Pancreas (tissue), 10 donors: ENCODE measurements around the gene GAB2. TPM values are rescaled to one million over a fixed set of nuclear protein-coding genes. Genes with fewer than 3 reads are reported as not detected.
A peak's percentile ranks its signal among the peaks of the same experiment; 100 is the strongest.

Experiments
- ATAC-seq, 4 donors: fragments of 200-7000 bp; cut with Tn5 transposase; one replicate each; pipeline versions ENCODE4 v1.8.0 to v1.9.1; 2020; ENCODE audit warnings: mild to moderate bottlenecking in 4 of 4, moderate library complexity in 4 of 4
- DNase-seq, 6 donors: peaks; one replicate each; pipeline ENCODE4 v3.0.0-alpha.2; 2020
- FAIRE-seq: peaks from 2 replicates; lab custom pipeline; 2012; peaks lifted over from hg19 to GRCh38; lab: Jason Lieb, UNC
- H3K27ac ChIP-seq, 4 donors: fragments of 200-600 bp; sonication (generic); 1 replicate in 3 of 4; 2 replicates in 1 of 4; pipeline versions ENCODE4 v1.5.0 to v1.8.0; 2020
- H3K27me3 ChIP-seq, 4 donors: fragments of 200-600 bp; one replicate each; pipeline ENCODE4 v1.8.0; 2021
- H3K36me3 ChIP-seq, 3 donors: fragments of 200-600 bp; sonication (generic) in 1 of 3; one replicate each; pipeline versions ENCODE4 v1.5.0 to v1.8.0; 2020 to 2021
- H3K4me1 ChIP-seq, 3 donors: fragments of 200-600 bp; one replicate each; pipeline ENCODE4 v1.8.0; 2021
- H3K4me3 ChIP-seq, 4 donors: fragments of 200-600 bp; sonication (generic) in 2 of 4; one replicate each; pipeline versions ENCODE4 v1.5.0 to v1.8.0; 2020 to 2021
- H3K9me3 ChIP-seq, 4 donors: fragments of 200-600 bp; one replicate each; pipeline ENCODE4 v1.8.0; 2021
- WGBS, 2 donors: extraction: QIAGEN DNeasy Blood & Tissue Kit; methylation state at CpG; one replicate each; pipeline ENCODE4 v1.1.7; 2013; 5-methylcytosine and 5-hydroxymethylcytosine counted together
- intact Hi-C, 3 donors: fragments of 100-400 bp; cut with DNase I; formaldehyde crosslinking; loops; one replicate each; pipeline versions ENCODE4 v1.11.1 to v1.14.2; 2022
- polyA plus RNA-seq, 2 donors: library from polyadenylated mRNA; stranded (reverse); fragments of 200-250 nt; gene quantifications; one replicate each; pipeline ENCODE4 v1.2.3, GENCODE V29; 2013
- total RNA-seq, 6 donors: library from RNA; stranded (reverse); fragmentation: NEBNext Ultra II Directional in 4 of 6; extraction: Animal tissue kit (Norgen Biotek cat#: 25700) in 4 of 6; gene quantifications; one replicate each; pipeline versions ENCODE4 v1.2.1 to v1.2.4, GENCODE V29; 2021 to 2023
- TF ChIP-seq, protein P1 (sequence below), 4 donors: fragments of 200-600 bp; sonication (generic) in 3 of 4; IDR thresholded peaks; one replicate each; pipeline versions ENCODE4 v1.5.0 to v1.8.0; 2021; ENCODE audit warnings: antibody characterized with exemption in 4 of 4
- donor health status: healthy with polysubstance abuse.
- donor health status: DM: no; HTN: no; CAD: no; lungs with moderate emphysema.
- donor health status: DM: no; HTN: no; CAD: no.
- donor health status: control.
- donor health status: control.
- donor health status: Bipolar disorder and iron deficiency.
- donor health status: DM: yes; HTN: yes; CAD: no.
- donor health status: DM: no; HTN: no; CAD: no.
- donor health status: DM: no; HTN: no; CAD: no.
- donor health status: DM: yes; HTN: yes; CAD: no.

The GAB2 gene
- total and polyA plus RNA-seq, 8 donors: 3.1 to 17.8 (median 9.4) TPM

GRCh38 chr11:78231962-78232501 lies 185.6 kb downstream of the GAB2 start:
- H3K27ac ChIP-seq: no peak overlapping the region
- FAIRE-seq: no peak
- ATAC-seq: no peak
- TF ChIP-seq, protein P1, sequence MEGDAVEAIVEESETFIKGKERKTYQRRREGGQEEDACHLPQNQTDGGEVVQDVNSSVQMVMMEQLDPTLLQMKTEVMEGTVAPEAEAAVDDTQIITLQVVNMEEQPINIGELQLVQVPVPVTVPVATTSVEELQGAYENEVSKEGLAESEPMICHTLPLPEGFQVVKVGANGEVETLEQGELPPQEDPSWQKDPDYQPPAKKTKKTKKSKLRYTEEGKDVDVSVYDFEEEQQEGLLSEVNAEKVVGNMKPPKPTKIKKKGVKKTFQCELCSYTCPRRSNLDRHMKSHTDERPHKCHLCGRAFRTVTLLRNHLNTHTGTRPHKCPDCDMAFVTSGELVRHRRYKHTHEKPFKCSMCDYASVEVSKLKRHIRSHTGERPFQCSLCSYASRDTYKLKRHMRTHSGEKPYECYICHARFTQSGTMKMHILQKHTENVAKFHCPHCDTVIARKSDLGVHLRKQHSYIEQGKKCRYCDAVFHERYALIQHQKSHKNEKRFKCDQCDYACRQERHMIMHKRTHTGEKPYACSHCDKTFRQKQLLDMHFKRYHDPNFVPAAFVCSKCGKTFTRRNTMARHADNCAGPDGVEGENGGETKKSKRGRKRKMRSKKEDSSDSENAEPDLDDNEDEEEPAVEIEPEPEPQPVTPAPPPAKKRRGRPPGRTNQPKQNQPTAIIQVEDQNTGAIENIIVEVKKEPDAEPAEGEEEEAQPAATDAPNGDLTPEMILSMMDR (IDR thresholded peaks at IDR 0.05): no peak
- H3K4me3 ChIP-seq: no peak overlapping the region
- intact Hi-C loops: no loop called here
- no peak for DNase-seq
- no peaks in the 10 kb centered on the region for H3K36me3 ChIP-seq
- H3K9me3 ChIP-seq: no peaks in the 10 kb centered on the region
- H3K4me1 ChIP-seq: no peaks in the 10 kb centered on the region
- H3K27me3 ChIP-seq: no peaks in the 10 kb centered on the region

- ATAC-seq (no peak), DNase-seq (no peak), FAIRE-seq (no peak)
- Histone ChIP-seq H3K27ac (no peak overlapping the region), H3K4me3 (no peak overlapping the region), H3K27me3 (no peaks in the 10 kb centered on the region), H3K4me1 (no peaks in the 10 kb centered on the region), H3K36me3 (no peaks in the 10 kb centered on the region), H3K9me3 (no peaks in the 10 kb centered on the region)
- TF ChIP-seq, protein P1 (IDR thresholded peaks at IDR 0.05): no peak
- intact Hi-C loops: no loop called here
- 91 to 92% methylated on average over 7 of the region's 7 CpGs for WGBS, 2 donors
These were observed 187.3 kb downstream of the GAB2 start for GRCh38 chr11:78230161-78230877.

DNA sequence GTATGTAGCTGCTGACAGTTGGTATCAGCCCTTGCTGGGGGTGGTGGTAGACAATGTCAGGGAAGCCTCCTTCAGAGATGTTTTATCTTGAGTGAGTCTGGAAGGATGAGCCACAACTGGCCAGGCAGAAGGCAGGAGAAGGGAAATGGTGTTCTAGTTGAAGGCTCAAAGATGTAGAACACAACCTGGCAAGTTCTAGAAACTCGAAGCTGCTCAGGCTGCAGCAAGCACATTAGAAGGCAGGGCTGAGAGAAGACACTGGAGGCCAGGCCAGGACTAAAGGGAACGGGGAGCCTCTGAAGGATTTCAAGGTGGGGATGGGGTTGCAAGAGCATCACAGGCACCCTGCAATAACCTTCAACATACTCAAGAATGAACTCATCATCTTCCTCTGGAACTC lies 188.5 kb downstream of the GAB2 start:
- DNase-seq: no peak
- no peak overlapping the region for H3K4me3 ChIP-seq
- no peaks in the 10 kb centered on the region for H3K36me3 ChIP-seq
- FAIRE-seq: no peak
- WGBS, 2 donors: 92 to 96% methylated on average over 2 of the region's 2 CpGs
- no peaks in the 10 kb centered on the region for H3K9me3 ChIP-seq
- no peak for ATAC-seq
- intact Hi-C loops: loop anchor here in 2 of 3 donors (5.0 to 10.0 kb wide), 3 partner anchors 196 to 333 kb away; no protein-coding TSS in a partner anchor
- no peak overlapping the region for H3K27ac ChIP-seq
- H3K27me3 ChIP-seq: no peaks in the 10 kb centered on the region
- no peaks in the 10 kb centered on the region for H3K4me1 ChIP-seq
- TF ChIP-seq, protein P1 (IDR thresholded peaks at IDR 0.05): no peak

DNA sequence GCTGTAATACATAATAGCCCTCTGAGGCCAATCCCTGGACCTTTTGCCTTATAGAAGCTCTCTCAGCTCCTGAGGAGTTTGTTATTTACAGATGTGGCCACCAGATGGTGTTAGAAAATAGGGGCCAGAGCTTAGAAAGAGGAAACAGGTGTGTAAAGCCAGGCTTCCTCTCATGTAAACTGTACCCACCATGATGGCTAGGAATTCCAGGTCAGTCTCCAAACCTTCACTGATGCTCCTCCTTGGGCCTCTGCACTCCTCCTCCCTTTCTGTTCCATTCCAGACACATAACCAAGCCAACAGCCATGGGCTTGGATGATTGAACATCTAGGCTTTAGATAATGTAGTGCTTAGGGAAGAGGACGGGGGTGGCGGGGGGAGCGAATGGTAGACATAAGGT lies 189.2 kb downstream of the GAB2 start:
- no peaks in the 10 kb centered on the region for H3K9me3 ChIP-seq
- WGBS, 2 donors: 94 to 99% methylated on average over 3 of the region's 3 CpGs
- H3K36me3 ChIP-seq: no peaks in the 10 kb centered on the region
- no peaks in the 10 kb centered on the region for H3K4me1 ChIP-seq
- FAIRE-seq: no peak
- no peak overlapping the region for H3K4me3 ChIP-seq
- ATAC-seq: peak; percentile 86 to 94 (median 93)
- DNase-seq: peak in 2 of 6 donors; percentile 30 to 33
- TF ChIP-seq, protein P1 (IDR thresholded peaks at IDR 0.05): peak in 3 of 4 donors; percentile 17 to 32 (median 31)
- no peaks in the 10 kb centered on the region for H3K27me3 ChIP-seq
- intact Hi-C loops: loop anchor here in 2 of 3 donors (5.0 to 10.0 kb wide), 3 partner anchors 196 to 334 kb away; no protein-coding TSS in a partner anchor
- H3K27ac ChIP-seq: no peak overlapping the region

- intact Hi-C loops: loop anchor here in 2 of 3 donors (5.0 to 10.0 kb wide), 3 partner anchors 197 to 334 kb away; no protein-coding TSS in a partner anchor
- no peak overlapping the region for H3K4me3 ChIP-seq
- no peaks in the 10 kb centered on the region for H3K27me3 ChIP-seq
- no peaks in the 10 kb centered on the region for H3K9me3 ChIP-seq
- no peak overlapping the region for H3K27ac ChIP-seq
- H3K4me1 ChIP-seq: no peaks in the 10 kb centered on the region
- H3K36me3 ChIP-seq: no peaks in the 10 kb centered on the region
- 88% methylated on average over 4 of the region's 4 CpGs for WGBS, 2 donors
- no peak for FAIRE-seq
- TF ChIP-seq, protein P1 (IDR thresholded peaks at IDR 0.05): no peak
- DNase-seq: no peak
- ATAC-seq: no peak
These were observed 189.7 kb downstream of the GAB2 start for GRCh38 chr11:78227921-78228320.
